GM18520 (cell line): ENCODE data around the gene ELAVL1.
"Not testable (repeated sequence)": the region's sequence is repeated elsewhere in the genome, so short reads cannot be mapped to it uniquely, and the experiment has no call there.

Experiments
- ATAC-seq: cut with Tn5 transposase; IDR thresholded peaks from one replicate; pipeline ENCODE4 v1.9.1; 2021; ENCODE audit not compliant: unreplicated experiment

ELAVL1 gene

GRCh38 chr19:8005534-8006256 lies at the start of gene ELAVL1:
Gene ELAVL1, minus strand, starts transcription at chr19:8005641. Its CDS starts 13,826 bp downstream, at chr19:7991815.
- ATAC-seq = peak; percentile 51

GRCh38 chr19:8054169-8054568 lies 48.7 kb upstream of the ELAVL1 start:
- ATAC-seq = no peak

- ATAC-seq = no peak
These were observed 47.0 kb upstream of the ELAVL1 start, which contains the start of gene CCL25 for GRCh38 chr19:8052464-8052859. Gene CCL25, plus strand, starts transcription at chr19:8052760. Its CDS starts 290 bp downstream, at chr19:8053050.

DNA sequence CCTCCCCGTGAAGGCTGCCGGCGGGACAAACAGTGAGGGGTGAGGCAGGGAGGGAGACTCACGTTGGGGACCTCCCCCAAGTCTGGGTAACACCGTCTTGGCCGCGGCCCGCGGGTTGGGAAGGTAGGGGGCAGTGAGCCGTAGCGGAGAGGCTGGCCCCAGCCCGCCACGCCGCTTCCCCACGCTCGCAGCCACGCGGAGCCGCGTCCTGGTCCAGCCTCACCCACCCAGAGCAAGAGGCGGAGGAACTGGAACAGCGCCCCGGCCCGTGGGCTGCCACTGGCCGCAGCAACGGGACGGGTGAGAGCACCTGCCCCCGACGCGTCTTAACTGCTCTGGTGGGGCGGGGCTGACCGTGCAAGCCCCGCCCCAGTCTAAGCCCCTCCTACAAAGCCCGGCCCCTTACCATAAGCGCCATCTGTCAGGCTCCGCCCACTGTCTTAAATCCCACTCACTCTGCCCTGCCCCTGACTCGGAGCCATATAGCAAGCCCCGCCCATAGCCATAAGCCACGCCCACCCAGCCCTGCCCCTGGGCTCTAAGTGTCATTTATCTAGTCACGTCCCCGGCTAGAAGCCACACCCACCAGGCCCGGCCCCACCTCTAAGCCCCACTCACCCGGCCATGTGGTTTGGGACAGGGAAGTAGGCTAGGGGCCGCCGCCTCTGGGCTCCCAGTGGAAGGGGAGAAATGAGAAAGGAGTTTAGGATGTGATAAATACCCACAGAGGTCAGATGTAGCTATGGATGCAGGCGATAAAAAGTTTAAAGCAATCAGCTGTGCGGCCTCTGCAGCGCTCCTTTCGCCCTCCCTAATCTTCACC lies 45.0 kb upstream of the ELAVL1 start:
- ATAC-seq = peak; percentile 70

DNA sequence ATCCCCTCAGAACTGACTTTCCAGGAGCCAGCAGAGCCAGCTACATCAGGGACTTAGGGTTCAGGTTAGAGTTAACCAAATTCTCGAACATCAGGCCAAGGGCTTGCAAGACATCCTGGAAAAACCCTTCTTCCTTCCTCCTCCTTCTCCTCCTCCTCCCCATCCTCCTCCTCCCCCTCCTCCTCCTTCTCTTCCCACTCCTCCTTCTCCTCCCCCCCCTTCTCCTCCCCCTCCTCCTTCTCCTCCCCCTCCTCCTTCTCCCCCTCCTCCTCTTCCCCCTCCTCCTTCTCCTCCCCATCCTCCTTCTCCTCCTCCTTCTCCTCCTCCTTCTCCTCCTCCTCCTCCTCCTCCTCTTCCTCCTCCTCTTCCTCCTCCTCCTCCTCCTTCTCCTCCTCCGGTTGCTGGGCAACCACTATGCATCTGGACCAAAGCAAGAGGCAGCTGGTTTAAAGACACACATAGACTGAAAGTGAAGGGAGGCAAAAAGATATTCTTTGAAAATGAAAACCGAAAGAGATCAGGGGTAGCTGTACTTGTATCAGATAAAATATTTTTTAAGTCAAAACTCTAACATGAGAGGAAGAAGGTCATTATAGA lies 41.2 kb upstream of the ELAVL1 start:
- no peak for ATAC-seq

GRCh38 chr19:8045872-8046568 lies 40.6 kb upstream of the ELAVL1 start:
- ATAC-seq = no peak

- ATAC-seq = no peak
These were observed 38.6 kb upstream of the ELAVL1 start for GRCh38 chr19:8044018-8044417.

GRCh38 chr19:8042900-8043299 lies 37.5 kb upstream of the ELAVL1 start:
- no peak for ATAC-seq

- ATAC-seq = no peak
These were observed 36.1 kb upstream of the ELAVL1 start for GRCh38 chr19:8041531-8041931.

DNA sequence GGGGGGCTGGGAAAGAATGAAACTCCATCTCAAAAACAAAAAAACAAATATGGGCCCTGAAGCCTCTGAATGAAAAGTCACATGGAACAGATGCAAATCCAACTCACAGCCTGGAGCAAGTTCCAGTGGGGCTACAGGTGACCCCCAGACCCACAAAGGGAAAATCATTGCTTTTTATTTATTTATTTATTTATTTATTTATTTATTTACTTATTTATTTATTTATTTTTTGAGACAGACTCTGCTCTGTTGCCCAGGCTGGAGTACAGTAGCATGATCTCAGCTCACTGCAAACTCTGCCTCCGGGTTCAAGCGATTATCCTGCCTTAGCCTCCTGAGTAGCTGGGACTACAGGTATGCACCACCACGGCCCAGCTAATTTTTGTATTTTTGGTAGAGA lies 33.8 kb upstream of the ELAVL1 start:
- ATAC-seq = no peak

GRCh38 chr19:8038815-8039214 lies 33.4 kb upstream of the ELAVL1 start:
- no peak for ATAC-seq

- ATAC-seq = no peak
These were observed 31.1 kb upstream of the ELAVL1 start for GRCh38 chr19:8036434-8037099.

DNA sequence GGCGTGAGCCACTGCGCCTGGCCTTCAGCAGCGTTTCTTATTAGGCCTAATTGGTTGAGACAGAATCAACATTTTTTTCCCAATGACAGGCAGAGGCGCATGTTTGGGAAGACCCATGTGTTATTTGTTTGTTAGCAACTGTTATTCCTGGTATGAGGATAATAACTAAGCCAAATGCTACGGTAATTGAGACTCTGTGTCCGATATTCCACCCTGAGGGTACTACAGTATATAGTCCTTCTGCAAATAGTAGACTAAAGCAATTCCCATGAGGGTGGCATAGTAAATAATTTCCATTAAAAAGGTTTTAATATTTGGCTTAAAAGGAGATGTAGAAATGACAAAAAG lies 28.7 kb upstream of the ELAVL1 start:
- ATAC-seq = no peak

DNA sequence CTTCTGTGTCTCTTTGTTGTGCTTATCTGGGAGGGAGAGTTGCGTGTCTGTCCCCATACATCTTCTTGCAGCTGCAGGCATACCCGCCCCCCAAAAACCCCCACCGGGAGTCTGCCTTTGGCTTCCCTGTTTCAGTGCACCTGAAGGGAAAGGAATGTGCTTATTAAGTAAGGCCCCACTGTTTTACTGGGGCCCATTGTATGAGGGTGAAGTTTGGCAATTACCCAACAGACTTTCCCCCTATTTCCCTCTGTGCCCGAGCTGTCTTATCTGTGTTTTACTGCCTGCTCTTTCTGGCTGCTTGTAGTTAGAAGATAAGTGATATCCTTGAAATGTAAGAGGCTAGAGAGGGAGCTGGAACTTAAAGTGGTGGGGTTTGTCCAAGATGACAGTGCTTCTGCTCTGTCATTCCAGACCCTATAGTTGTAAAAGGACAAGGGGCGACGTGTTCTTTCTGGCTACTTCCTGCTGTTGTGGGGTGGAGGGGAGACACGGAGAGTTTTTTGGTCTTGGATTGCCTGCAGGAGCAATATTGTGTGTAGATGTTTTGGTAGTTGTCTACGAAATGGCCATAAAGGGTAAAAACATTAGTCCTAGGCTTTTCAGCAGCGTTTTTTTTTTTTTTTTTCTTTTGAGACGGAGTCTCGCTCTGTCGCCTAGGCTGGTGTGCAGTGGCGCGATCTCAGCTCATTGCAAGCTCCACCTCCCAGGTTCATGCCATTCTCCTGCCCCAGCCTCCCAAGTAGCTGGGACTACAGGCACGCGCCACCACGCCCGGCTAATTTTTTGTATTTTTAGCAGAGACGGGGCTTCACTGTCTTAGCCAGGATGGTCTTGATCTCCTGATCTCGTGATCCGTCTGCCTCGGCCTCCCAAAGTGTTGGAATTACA lies 28.1 kb upstream of the ELAVL1 start:
- ATAC-seq = not testable (repeated sequence)

DNA sequence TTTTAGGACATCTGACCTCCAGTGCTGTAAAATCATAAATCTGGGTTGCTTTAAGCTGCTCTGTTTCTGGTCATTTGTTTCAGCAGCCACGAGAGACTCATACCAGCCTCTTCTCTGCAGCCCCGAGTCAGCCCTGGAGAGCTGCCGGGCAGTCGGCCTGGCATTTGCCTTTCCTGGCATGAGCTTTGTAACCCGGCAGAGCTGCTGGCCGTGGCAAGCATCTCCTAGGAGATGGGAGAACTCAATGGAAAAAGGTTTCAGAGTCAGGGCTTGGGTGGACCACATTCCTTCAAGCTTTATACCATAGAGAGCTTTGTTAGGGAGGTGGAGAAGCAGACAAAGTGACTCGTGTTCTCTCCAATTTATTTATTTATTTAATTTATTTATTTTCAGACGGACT lies 25.5 kb upstream of the ELAVL1 start:
- no peak for ATAC-seq

- no peak for ATAC-seq
These were observed 23.6 kb upstream of the ELAVL1 start for GRCh38 chr19:8028951-8029491.

GRCh38 chr19:8025316-8025715 lies 19.9 kb upstream of the ELAVL1 start:
- ATAC-seq = no peak

- ATAC-seq = not testable (repeated sequence)
These were observed 18.8 kb upstream of the ELAVL1 start for GRCh38 chr19:8024256-8024655.

- no peak for ATAC-seq
These were observed 17.9 kb upstream of the ELAVL1 start for GRCh38 chr19:8023371-8023770.
